Tibial nerve (tissue), 4 donors: ENCODE results near the gene DDX27. TPM values are rescaled to one million over a fixed set of nuclear protein-coding genes. Genes with fewer than 3 reads are reported as not detected.

Experiments used
- DNase-seq, 2 donors: peaks; one replicate each; pipeline ENCODE4 v3.0.0-alpha.2; 2019; ENCODE audit warnings: low spot score in 2 of 2
- H3K27ac ChIP-seq, 4 donors: fragments of 200-600 bp; sonication (generic) in 3 of 4; one replicate each; pipeline ENCODE4 v1.5.1; 2017 to 2019; ENCODE audit warnings: mild to moderate bottlenecking in 1 of 4
- H3K27me3 ChIP-seq, 2 donors: fragments of 200-600 bp; sonication (generic) in 1 of 2; one replicate each; pipeline versions ENCODE4 v1.5.1 to v1.6.0; 2017 to 2019
- H3K36me3 ChIP-seq, 3 donors: fragments of 200-600 bp; sonication (generic); one replicate each; pipeline ENCODE4 v1.5.1; 2018 to 2019
- H3K4me1 ChIP-seq, 4 donors: fragments of 200-600 bp; sonication (generic) in 3 of 4; one replicate each; pipeline ENCODE4 v1.5.1; 2017 to 2019
- H3K4me3 ChIP-seq, 4 donors: fragments of 200-600 bp; sonication (generic) in 3 of 4; one replicate each; pipeline ENCODE4 v1.5.1; 2017 to 2019; ENCODE audit warnings: mild to moderate bottlenecking in 1 of 4, moderate library complexity in 1 of 4
- H3K9me3 ChIP-seq, 4 donors: fragments of 200-600 bp; sonication (generic) in 3 of 4; one replicate each; pipeline ENCODE4 v1.5.1; 2017 to 2019
- EP300 ChIP-seq, 2 donors: sonication (generic); formaldehyde crosslinking; IDR thresholded peaks; one replicate each; pipeline ENCODE4 v1.6.1; 2017; ENCODE audit warnings: antibody characterized with exemption in 2 of 2, mild to moderate bottlenecking in 1 of 2
- POLR2A ChIP-seq, 2 donors: fragments of 450-650 bp; IDR thresholded peaks; one replicate each; pipeline ENCODE4 v1.6.1; 2017; ENCODE audit warnings: antibody characterized with exemption in 2 of 2, mild to moderate bottlenecking in 2 of 2, moderate library complexity in 2 of 2
- WGBS, 2 donors: methylation state at CpG; one replicate each; pipeline ENCODE4 v1.1.5; 2018; 5-methylcytosine and 5-hydroxymethylcytosine counted together
- total RNA-seq, 4 donors: library from RNA; depleted of rRNA; stranded (reverse); fragments of >200 nt; gene quantifications; one replicate each; pipeline ENCODE4 v1.1.0, GENCODE V29; 2016
- TF ChIP-seq, protein P1 (sequence below), 5 experiments: fragments of 200-600 bp in 3 of 5; fragments of 450-650 bp in 2 of 5; sonication (generic) in 3 of 5; IDR thresholded peaks; one replicate each; pipeline ENCODE4 v1.5.1; 2016 to 2019; ENCODE audit warnings: antibody characterized with exemption in 5 of 5, mild to moderate bottlenecking in 3 of 5, moderate library complexity in 2 of 5

DDX27 gene
- total RNA-seq, 4 donors from 2014 or later: 24.5 to 33.4 (median 28.3) TPM

DNA sequence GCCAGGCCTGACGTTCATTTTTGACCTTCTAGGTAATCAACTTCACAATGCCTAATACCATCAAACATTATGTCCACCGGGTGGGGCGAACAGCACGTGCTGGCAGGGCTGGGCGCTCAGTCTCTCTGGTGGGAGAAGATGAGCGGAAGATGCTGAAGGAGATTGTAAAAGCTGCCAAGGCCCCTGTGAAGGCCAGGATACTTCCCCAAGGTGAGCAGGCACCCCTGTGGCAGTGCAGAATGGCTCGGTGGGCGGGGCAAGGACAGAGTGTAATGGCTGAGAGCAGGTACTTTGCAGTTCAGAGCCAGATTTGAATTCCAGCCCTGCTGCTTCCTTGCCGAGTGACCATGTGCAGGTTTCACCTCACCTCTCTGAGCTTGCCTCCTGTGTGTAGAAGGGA is 17.1 kb downstream of the DDX27 start:
- Histone ChIP-seq H3K36me3 (peaks cover 18 to 97% (median 42%) of the 10 kb centered on the region in 3 donors), H3K4me3 (no peak overlapping the region), H3K27ac (no peak overlapping the region), H3K4me1 (no peaks in the 10 kb centered on the region), H3K9me3 (no peaks in the 10 kb centered on the region), H3K27me3 (no peaks in the 10 kb centered on the region)
- TF ChIP-seq POLR2A (IDR thresholded peaks at IDR 0.05) (no peak), EP300 (IDR thresholded peaks at IDR 0.05) (no peak)
- TF ChIP-seq, protein P1, sequence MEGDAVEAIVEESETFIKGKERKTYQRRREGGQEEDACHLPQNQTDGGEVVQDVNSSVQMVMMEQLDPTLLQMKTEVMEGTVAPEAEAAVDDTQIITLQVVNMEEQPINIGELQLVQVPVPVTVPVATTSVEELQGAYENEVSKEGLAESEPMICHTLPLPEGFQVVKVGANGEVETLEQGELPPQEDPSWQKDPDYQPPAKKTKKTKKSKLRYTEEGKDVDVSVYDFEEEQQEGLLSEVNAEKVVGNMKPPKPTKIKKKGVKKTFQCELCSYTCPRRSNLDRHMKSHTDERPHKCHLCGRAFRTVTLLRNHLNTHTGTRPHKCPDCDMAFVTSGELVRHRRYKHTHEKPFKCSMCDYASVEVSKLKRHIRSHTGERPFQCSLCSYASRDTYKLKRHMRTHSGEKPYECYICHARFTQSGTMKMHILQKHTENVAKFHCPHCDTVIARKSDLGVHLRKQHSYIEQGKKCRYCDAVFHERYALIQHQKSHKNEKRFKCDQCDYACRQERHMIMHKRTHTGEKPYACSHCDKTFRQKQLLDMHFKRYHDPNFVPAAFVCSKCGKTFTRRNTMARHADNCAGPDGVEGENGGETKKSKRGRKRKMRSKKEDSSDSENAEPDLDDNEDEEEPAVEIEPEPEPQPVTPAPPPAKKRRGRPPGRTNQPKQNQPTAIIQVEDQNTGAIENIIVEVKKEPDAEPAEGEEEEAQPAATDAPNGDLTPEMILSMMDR (IDR thresholded peaks at IDR 0.05): no peak
- whole genome bisulfite sequencing, 2 donors: 87 to 89% methylated on average over 9 of the region's 9 CpGs
- DNase-seq: no peak

GRCh38 chr20:49237531-49237930 is 18.3 kb downstream of the DDX27 start:
- Histone ChIP-seq H3K36me3 (peaks cover 20 to 98% (median 51%) of the 10 kb centered on the region in 3 donors), H3K9me3 (no peaks in the 10 kb centered on the region), H3K27me3 (no peaks in the 10 kb centered on the region), H3K4me3 (no peak overlapping the region), H3K4me1 (no peaks in the 10 kb centered on the region), H3K27ac (no peak overlapping the region)
- no peak for TF ChIP-seq POLR2A (IDR thresholded peaks at IDR 0.05)
- no peak for TF ChIP-seq EP300 (IDR thresholded peaks at IDR 0.05)
- TF ChIP-seq, protein P1 (IDR thresholded peaks at IDR 0.05): no peak
- 77 to 81% methylated on average over 4 of the region's 4 CpGs for WGBS, 2 donors
- DNase-seq: no peak

DNA sequence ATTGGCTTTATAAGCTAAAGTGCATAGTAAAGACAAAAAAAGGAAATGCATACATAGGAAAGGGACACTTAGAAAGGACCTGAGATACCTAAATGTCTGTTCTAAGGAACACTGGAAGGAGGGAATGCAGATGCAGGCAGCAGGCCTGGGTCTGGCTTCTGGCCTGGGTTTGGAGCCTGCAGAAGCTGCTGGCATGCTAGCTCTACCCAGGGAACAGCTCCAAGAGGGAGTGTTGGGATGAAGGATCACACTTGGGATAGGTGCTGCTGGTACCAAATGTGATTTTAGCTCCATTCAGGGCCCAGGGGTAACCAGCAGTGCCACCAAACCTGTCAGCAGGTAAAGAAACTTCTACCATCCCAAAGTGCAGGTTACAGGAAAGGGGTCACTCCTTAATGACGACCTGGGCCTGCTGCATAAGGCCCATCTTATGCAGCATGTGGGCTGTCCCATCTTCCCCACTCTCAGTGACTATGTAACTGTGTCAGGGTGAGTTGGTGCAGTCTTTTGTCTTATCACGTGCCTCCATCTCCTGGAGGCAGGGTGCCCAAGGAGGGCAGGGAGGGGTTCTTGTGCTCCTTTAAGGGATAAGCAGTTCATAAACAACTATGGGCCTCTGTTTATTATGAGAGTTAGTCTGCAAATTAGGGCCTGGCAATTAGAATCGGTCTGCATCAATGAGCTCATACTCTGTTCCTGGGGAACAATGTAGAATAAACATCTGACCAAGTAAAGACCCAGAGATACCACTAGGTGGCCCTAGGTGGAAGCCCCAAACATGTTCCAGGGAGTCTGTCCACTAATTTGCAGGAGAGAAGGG is 26.9 kb downstream of the DDX27 start:
- no peaks in the 10 kb centered on the region for H3K9me3 ChIP-seq
- DNase-seq: peak in 1 of 2 donors; percentile 25
- 37 to 56% methylated on average over 3 of the region's 3 CpGs for WGBS, 2 donors
- H3K4me3 ChIP-seq: no peak overlapping the region
- peaks cover 4 to 99% (median 58%) of the 10 kb centered on the region in 3 donors for H3K36me3 ChIP-seq
- TF ChIP-seq POLR2A (IDR thresholded peaks at IDR 0.05) (no peak), EP300 (IDR thresholded peaks at IDR 0.05) (no peak)
- TF ChIP-seq, protein P1 (IDR thresholded peaks at IDR 0.05): peak; percentile 12 to 55 (median 40)
- H3K27me3 ChIP-seq: no peaks in the 10 kb centered on the region
- no peaks in the 10 kb centered on the region for H3K4me1 ChIP-seq
- H3K27ac ChIP-seq: peak overlapping the region in 1 of 4 donors; percentile 8

DNA sequence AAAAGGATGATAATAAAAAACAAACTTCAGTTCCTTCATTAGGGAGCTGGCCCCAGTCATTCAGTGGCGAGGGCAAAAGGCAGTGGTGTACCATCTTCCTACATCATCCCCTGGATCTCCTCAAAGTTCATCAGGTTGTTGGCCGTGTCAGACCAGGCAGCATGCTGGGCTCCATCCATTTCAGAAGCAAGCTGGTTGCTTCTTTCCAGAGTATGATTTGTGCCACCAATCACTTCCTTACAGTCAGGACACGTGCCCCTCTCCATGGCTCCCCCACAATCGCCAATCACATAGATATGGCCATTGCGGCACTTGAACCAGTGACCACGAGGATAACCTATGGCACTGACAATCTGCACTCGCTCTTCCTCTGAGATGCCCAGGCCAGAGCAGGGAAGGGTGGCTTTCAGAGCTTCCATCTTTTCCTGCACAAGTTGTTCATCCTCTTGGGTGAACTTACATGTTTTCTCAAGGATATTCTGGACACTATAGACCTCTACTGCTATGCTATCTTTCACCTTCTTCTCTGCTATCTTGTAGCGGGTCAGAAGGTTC is 28.0 kb downstream of the DDX27 start:
- no peak overlapping the region for H3K27ac ChIP-seq
- no peaks in the 10 kb centered on the region for H3K4me1 ChIP-seq
- H3K27me3 ChIP-seq: no peaks in the 10 kb centered on the region
- H3K9me3 ChIP-seq: no peaks in the 10 kb centered on the region
- no peak overlapping the region for H3K4me3 ChIP-seq
- DNase-seq: no peak
- TF ChIP-seq, protein P1 (IDR thresholded peaks at IDR 0.05): no peak
- TF ChIP-seq POLR2A (IDR thresholded peaks at IDR 0.05): no peak
- peaks cover 4 to 100% (median 62%) of the 10 kb centered on the region in 3 donors for H3K36me3 ChIP-seq
- WGBS, 2 donors: 85 to 92% methylated on average over 8 of the region's 8 CpGs

GRCh38 chr20:49247792-49248191 is 28.6 kb downstream of the DDX27 start:
- 67 to 70% methylated on average over 5 of the region's 5 CpGs for WGBS, 2 donors
- H3K36me3 ChIP-seq: peaks cover 2 to 100% (median 60%) of the 10 kb centered on the region in 3 donors
- no peaks in the 10 kb centered on the region for H3K9me3 ChIP-seq
- no peaks in the 10 kb centered on the region for H3K4me1 ChIP-seq
- H3K27ac ChIP-seq: no peak overlapping the region
- no peak overlapping the region for H3K4me3 ChIP-seq
- no peaks in the 10 kb centered on the region for H3K27me3 ChIP-seq
- DNase-seq: no peak
- TF ChIP-seq, protein P1 (IDR thresholded peaks at IDR 0.05): no peak
- TF ChIP-seq POLR2A (IDR thresholded peaks at IDR 0.05) (no peak), EP300 (IDR thresholded peaks at IDR 0.05) (no peak)
